ENCODE results near the gene PTGES.

GRCh38 chr9:129740174-129740573 lies 12.7 kb downstream of the PTGES start:
- TF ChIP-seq CTCF (IDR thresholded peaks at IDR 0.05) (no peak), POLR2A (IDR thresholded peaks at IDR 0.05) (no peak), EP300 (IDR thresholded peaks at IDR 0.05) (no peak), POLR2AphosphoS5 (IDR thresholded peaks at IDR 0.05) (no peak)
